Measurements from ENCODE around the gene SLC44A4.

DNA sequence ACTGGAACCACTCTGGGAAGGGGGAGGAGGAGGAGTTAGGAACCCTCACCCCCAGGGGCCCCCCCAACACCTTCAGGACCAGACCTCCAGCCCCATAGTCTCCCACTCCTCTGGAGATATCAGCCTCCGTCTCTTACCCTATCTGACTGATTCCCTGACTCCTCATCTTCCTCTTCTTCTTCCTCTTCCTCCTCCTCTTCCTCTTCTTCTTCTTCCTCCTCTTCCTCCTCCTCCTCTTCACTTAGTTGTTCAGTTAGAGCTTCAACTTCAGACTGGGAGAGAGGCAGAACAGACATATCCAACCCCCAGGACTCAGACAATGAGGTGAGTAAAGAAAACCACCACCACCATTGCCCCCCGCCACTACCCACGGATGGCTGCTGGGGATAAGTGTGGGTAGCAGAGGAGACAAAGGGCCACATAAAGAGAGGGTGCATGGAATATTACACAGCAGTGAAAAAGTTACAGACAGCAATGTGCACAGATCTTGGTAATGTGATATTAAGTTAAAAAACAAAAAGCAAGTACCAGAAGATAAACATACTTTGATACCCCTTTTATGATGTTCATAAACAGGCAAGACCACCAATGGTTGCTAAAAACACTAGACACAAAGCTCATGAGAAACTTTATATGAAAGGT, 10.7 kb upstream of the SLC44A4 start:
- TF ChIP-seq POLR2AphosphoS5 (IDR thresholded peaks at IDR 0.05; ENCODE audit: low read depth, low read length) (no peak), SIN3A (IDR thresholded peaks at IDR 0.05; ENCODE audit: borderline replicate concordance, insufficient read depth, low read length) (no peak), TAF1 (IDR thresholded peaks at IDR 0.05; ENCODE audit: borderline replicate concordance, insufficient read depth, low read length) (no peak), FOXP2 (optimal IDR thresholded peaks at IDR 0.05; ENCODE audit: borderline replicate concordance, extremely low read depth, extremely low read length, insufficient read depth) (no peak)
- TF ChIP-seq, protein P1, sequence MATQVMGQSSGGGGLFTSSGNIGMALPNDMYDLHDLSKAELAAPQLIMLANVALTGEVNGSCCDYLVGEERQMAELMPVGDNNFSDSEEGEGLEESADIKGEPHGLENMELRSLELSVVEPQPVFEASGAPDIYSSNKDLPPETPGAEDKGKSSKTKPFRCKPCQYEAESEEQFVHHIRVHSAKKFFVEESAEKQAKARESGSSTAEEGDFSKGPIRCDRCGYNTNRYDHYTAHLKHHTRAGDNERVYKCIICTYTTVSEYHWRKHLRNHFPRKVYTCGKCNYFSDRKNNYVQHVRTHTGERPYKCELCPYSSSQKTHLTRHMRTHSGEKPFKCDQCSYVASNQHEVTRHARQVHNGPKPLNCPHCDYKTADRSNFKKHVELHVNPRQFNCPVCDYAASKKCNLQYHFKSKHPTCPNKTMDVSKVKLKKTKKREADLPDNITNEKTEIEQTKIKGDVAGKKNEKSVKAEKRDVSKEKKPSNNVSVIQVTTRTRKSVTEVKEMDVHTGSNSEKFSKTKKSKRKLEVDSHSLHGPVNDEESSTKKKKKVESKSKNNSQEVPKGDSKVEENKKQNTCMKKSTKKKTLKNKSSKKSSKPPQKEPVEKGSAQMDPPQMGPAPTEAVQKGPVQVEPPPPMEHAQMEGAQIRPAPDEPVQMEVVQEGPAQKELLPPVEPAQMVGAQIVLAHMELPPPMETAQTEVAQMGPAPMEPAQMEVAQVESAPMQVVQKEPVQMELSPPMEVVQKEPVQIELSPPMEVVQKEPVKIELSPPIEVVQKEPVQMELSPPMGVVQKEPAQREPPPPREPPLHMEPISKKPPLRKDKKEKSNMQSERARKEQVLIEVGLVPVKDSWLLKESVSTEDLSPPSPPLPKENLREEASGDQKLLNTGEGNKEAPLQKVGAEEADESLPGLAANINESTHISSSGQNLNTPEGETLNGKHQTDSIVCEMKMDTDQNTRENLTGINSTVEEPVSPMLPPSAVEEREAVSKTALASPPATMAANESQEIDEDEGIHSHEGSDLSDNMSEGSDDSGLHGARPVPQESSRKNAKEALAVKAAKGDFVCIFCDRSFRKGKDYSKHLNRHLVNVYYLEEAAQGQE (IDR thresholded peaks at IDR 0.05; ENCODE audit: insufficient read depth in 1 of 2, low read depth in 2 of 2, low read length in 2 of 2) = no peak

Data from PFSK-1 (cell line).